Endothelial cell of umbilical vein (primary cell): ENCODE data around the gene GNAL. TPM values are rescaled to one million over a fixed set of nuclear protein-coding genes. Genes with fewer than 3 reads are reported as not detected.

Experiments used
- BruUV-seq: library from RNA; stranded (reverse); fragments of 400-500 nt; replicated peaks from 2 replicates; lab custom pipeline; 2021; lab: Mats Ljungman, UMichigan
- CTCF ChIA-PET: fragments of 300-600, 350-600 bp; sonication (Branson Sonifier 250); formaldehyde crosslinking; loops from one replicate; lab custom pipeline; 2021; ENCODE audit warnings: antibody characterized with exemption, inconsistent platforms; lab: Charles Lee
- POLR2A ChIA-PET: fragments of 300-600, 350-600 bp; sonication (Branson Sonifier 250); formaldehyde crosslinking; loops from one replicate; lab custom pipeline; 2021; ENCODE audit warnings: antibody characterized with exemption, inconsistent platforms; lab: Charles Lee
- DNase-seq: peaks from one replicate; pipeline ENCODE4 v3.0.0-alpha.2; 2011; ENCODE audit warnings: low read depth, low spot score
- FAIRE-seq: peaks from 2 replicates; lab custom pipeline; 2011; peaks lifted over from hg19 to GRCh38; lab: Jason Lieb, UNC
- H2AFZ ChIP-seq: 2 replicates; pipeline ENCODE4 v1.6.0; 2012; ENCODE audit warnings: low read depth, low read length, control low read depth, inconsistent platforms
- H3K27ac ChIP-seq: 2 replicates; pipeline ENCODE4 v1.5.1; 2011; ENCODE audit warnings: low read depth, mild to moderate bottlenecking, control low read depth, low read length, moderate library complexity; ENCODE audit not compliant: insufficient read depth
- H3K27me3 ChIP-seq, 2 experiments: 2 replicates each; pipeline versions ENCODE4 v1.6.0 to v1.6.1; 2011; ENCODE audit warnings: low read length in 2 of 2, mixed read lengths in 1 of 2; ENCODE audit not compliant: control insufficient read depth in 2 of 2, insufficient read depth in 2 of 2
- H3K36me3 ChIP-seq, 2 experiments: 2 replicates in 1 of 2; 3 replicates in 1 of 2; pipeline ENCODE4 v1.5.1; 2011; ENCODE audit warnings: low read length in 2 of 2, mild to moderate bottlenecking in 1 of 2, moderate library complexity in 1 of 2; ENCODE audit not compliant: control insufficient read depth in 2 of 2, insufficient read depth in 2 of 2; ENCODE audit errors: extremely low read depth in 1 of 2
- H3K4me1 ChIP-seq: 3 replicates; pipeline ENCODE4 v1.5.1; 2011; ENCODE audit warnings: mild to moderate bottlenecking, low read length; ENCODE audit not compliant: control insufficient read depth, insufficient read depth; ENCODE audit errors: extremely low read depth
- H3K4me2 ChIP-seq: 2 replicates; pipeline ENCODE4 v1.6.1; 2011; ENCODE audit warnings: low read length, control low read depth, mixed read lengths; ENCODE audit not compliant: insufficient read depth
- H3K4me3 ChIP-seq, 3 experiments: fragments of 200-600 bp in 1 of 3; sonication (generic), shearing (Covaris generic) in 1 of 3; replicated peaks in 1 of 3; 2 replicates each; pipeline ENCODE4 v1.5.1; 2011 to 2016; ENCODE audit warnings: control low read depth in 3 of 3, low read length in 3 of 3, mild to moderate bottlenecking in 2 of 3, inconsistent platforms in 1 of 3, low read depth in 1 of 3, moderate library complexity in 1 of 3; ENCODE audit not compliant: insufficient read depth in 1 of 3
- H3K79me2 ChIP-seq: 2 replicates; pipeline ENCODE4 v1.6.0; 2012; ENCODE audit warnings: low read length, inconsistent platforms; ENCODE audit not compliant: control insufficient read depth, insufficient read depth
- H3K9ac ChIP-seq: replicated peaks from 2 replicates; pipeline ENCODE3; 2011; ENCODE audit warnings: low read length, control low read depth; ENCODE audit not compliant: insufficient read depth; ENCODE audit errors: extremely low read depth
- H3K9me1 ChIP-seq: replicated peaks from 3 replicates; pipeline ENCODE4 v1.6.0; 2011; ENCODE audit warnings: mild to moderate bottlenecking, low read length; ENCODE audit not compliant: control insufficient read depth, insufficient read depth; ENCODE audit errors: extremely low read depth
- H3K9me3 ChIP-seq: replicated peaks from 2 replicates; pipeline ENCODE4 v1.5.1; 2012; ENCODE audit warnings: low read length, inconsistent platforms; ENCODE audit not compliant: control insufficient read depth, insufficient read depth
- H4K20me1 ChIP-seq: replicated peaks from 2 replicates; pipeline ENCODE3; 2011; ENCODE audit warnings: mild to moderate bottlenecking, low read length; ENCODE audit not compliant: control insufficient read depth, insufficient read depth; ENCODE audit errors: extremely low read depth
- EZH2 ChIP-seq: IDR thresholded peaks from 2 replicates; pipeline ENCODE4 v1.6.1; 2012; ENCODE audit warnings: borderline replicate concordance, low read depth, mild to moderate bottlenecking, moderate library complexity, low read length, inconsistent platforms; ENCODE audit not compliant: severe bottlenecking
- FOS ChIP-seq: IDR thresholded peaks from 2 replicates; pipeline ENCODE4 v1.6.1; 2011; ENCODE audit warnings: mild to moderate bottlenecking, low read length, moderate library complexity, borderline replicate concordance; ENCODE audit not compliant: insufficient read depth
- GATA2 ChIP-seq: IDR thresholded peaks from 2 replicates; pipeline ENCODE4 v1.7.0; 2011; ENCODE audit warnings: low read depth, mild to moderate bottlenecking, moderate library complexity, mixed read lengths, low read length; ENCODE audit not compliant: insufficient read length, insufficient read depth
- JUN ChIP-seq: IDR thresholded peaks from 2 replicates; pipeline ENCODE4 v1.6.1; 2011; ENCODE audit warnings: borderline replicate concordance, low read depth; ENCODE audit not compliant: insufficient read length, insufficient read depth
- MAX ChIP-seq: IDR thresholded peaks from 2 replicates; pipeline ENCODE4 v1.6.1; 2011; ENCODE audit not compliant: insufficient read depth, insufficient read length
- MYC ChIP-seq: IDR thresholded peaks from one replicate; pipeline ENCODE4 v1.6.1; 2011; ENCODE audit warnings: mild to moderate bottlenecking, low read depth, low read length
- POLR2A ChIP-seq: IDR thresholded peaks from 2 replicates; pipeline ENCODE4 v1.6.1; 2012; ENCODE audit warnings: low read depth, mild to moderate bottlenecking, control low read depth, low read length
- POLR2AphosphoS5 ChIP-seq: IDR thresholded peaks from 2 replicates; pipeline ENCODE4 v1.6.1; 2012; ENCODE audit warnings: low read depth, mild to moderate bottlenecking, control low read depth, low read length, moderate library complexity; ENCODE audit not compliant: insufficient read depth
- dilution Hi-C: fragments of 300-500 bp; cut with MboI; formaldehyde crosslinking; loops from one replicate; pipeline ENCODE4 v1.15.0; 2019; ENCODE audit warnings: low sequenced_read_pairs; ENCODE audit not compliant: extremely low pct_ligation_motif_present
- intact Hi-C: fragments of 100-400 bp; cut with micrococcal nuclease; formaldehyde crosslinking; loops from one replicate; pipeline ENCODE4 v1.10.0; 2022
- polyA plus RNA-seq, 4 experiments: library from polyadenylated mRNA; depleted of rRNA in 3 of 4; stranded (reverse) in 3 of 4; unstranded in 1 of 4; fragments of >200 nt; gene quantifications; 2 replicates each; pipeline versions ENCODE4 v1.2.1 to v1.2.3, GENCODE V29; 2011 to 2012; ENCODE audit warnings: missing spikeins in 1 of 4
- total RNA-seq: library from RNA; stranded (reverse); gene quantifications from 2 replicates; pipeline ENCODE4 v1.2.3, GENCODE V29; 2021
- TF ChIP-seq, protein P1 (sequence below), 2 donors: IDR thresholded peaks; 1 replicate in 1 of 2; 2 replicates in 1 of 2; pipeline ENCODE4 v1.5.1; 2011; ENCODE audit warnings: low read length in 2 of 2, mild to moderate bottlenecking in 2 of 2, moderate library complexity in 2 of 2, control low read depth in 1 of 2, inconsistent platforms in 1 of 2, low read depth in 1 of 2; ENCODE audit not compliant: insufficient read depth in 1 of 2; ENCODE audit errors: extremely low read depth in 1 of 2

GNAL gene
- total and polyA plus RNA-seq, 2 donors (not counting 3 experiments of a cell fraction or from before 2014, with no cell fraction given) = 0.07 to 0.73 TPM

DNA sequence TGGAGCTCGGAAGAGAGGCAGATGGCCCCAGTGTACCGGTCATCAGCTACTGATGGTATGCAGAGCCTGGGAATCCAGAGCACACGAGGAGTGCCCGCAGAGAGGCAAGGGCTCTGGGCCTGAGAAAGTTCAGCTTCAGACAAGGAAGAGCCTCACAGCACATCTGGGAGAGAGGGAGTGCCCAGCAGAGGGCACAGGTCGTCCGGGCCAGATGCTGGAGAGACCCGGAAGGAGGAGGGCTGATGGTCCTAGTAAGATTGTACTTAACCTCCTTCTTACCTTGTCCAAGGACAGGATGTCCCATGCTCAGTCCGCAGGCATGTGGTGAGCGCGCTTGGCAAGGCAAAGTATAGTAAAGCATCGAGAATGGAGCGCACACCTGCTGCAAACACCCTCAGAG lies 137.8 kb downstream of the GNAL start:
- Histone ChIP-seq H3K9ac (no peak overlapping the region), H3K79me2 (no peaks in the 10 kb centered on the region), H3K4me3 (no peak overlapping the region), H3K4me1 (no peaks in the 10 kb centered on the region), H3K27ac (no peak overlapping the region), H2AFZ (no peak overlapping the region), H3K9me1 (no peaks in the 10 kb centered on the region), H3K27me3 (no peaks in the 10 kb centered on the region), H4K20me1 (no peaks in the 10 kb centered on the region), H3K4me2 (no peak overlapping the region), H3K36me3 (no peaks in the 10 kb centered on the region), H3K9me3 (no peaks in the 10 kb centered on the region)
- TF ChIP-seq MAX (no peak), GATA2 (no peak), FOS (no peak), JUN (no peak)
- ChIA-PET CTCF (no interaction called here), POLR2A (no interaction called here)
- no TSS peak for BruUV-seq
- FAIRE-seq = no peak
- dilution Hi-C loops = no loop called here
- no peak for DNase-seq
- intact Hi-C loops = no loop called here

GRCh38 chr18:11828786-11829432 lies 139.8 kb downstream of the GNAL start:
- CTCF ChIA-PET = interaction anchor here (0.9 kb wide), 1 partner anchor 11 kb away, joined by 3 read pairs; no protein-coding TSS in a partner anchor
- H3K4me3 ChIP-seq = no peak overlapping the region
- no peaks in the 10 kb centered on the region for H3K36me3 ChIP-seq
- no peak for DNase-seq
- H3K27me3 ChIP-seq = no peaks in the 10 kb centered on the region
- H3K9me1 ChIP-seq = no peaks in the 10 kb centered on the region
- H3K9me3 ChIP-seq = no peaks in the 10 kb centered on the region
- no peak overlapping the region for H3K4me2 ChIP-seq
- no peaks in the 10 kb centered on the region for H3K4me1 ChIP-seq
- no peak overlapping the region for H3K9ac ChIP-seq
- dilution Hi-C loops (no loop called here), intact Hi-C loops (no loop called here)
- H3K27ac ChIP-seq = no peak overlapping the region
- no peak for FAIRE-seq
- POLR2A ChIA-PET = no interaction called here
- TF ChIP-seq EZH2 (no peak), POLR2AphosphoS5 (no peak), MYC (no peak), FOS (no peak), GATA2 (no peak), MAX (no peak), POLR2A (no peak), JUN (no peak)
- TF ChIP-seq, protein P1, sequence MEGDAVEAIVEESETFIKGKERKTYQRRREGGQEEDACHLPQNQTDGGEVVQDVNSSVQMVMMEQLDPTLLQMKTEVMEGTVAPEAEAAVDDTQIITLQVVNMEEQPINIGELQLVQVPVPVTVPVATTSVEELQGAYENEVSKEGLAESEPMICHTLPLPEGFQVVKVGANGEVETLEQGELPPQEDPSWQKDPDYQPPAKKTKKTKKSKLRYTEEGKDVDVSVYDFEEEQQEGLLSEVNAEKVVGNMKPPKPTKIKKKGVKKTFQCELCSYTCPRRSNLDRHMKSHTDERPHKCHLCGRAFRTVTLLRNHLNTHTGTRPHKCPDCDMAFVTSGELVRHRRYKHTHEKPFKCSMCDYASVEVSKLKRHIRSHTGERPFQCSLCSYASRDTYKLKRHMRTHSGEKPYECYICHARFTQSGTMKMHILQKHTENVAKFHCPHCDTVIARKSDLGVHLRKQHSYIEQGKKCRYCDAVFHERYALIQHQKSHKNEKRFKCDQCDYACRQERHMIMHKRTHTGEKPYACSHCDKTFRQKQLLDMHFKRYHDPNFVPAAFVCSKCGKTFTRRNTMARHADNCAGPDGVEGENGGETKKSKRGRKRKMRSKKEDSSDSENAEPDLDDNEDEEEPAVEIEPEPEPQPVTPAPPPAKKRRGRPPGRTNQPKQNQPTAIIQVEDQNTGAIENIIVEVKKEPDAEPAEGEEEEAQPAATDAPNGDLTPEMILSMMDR (IDR thresholded peaks at IDR 0.05; ENCODE audit: extremely low read depth in 1 of 2, insufficient read depth in 1 of 2, low read depth in 1 of 2, low read length in 2 of 2) = no peak
- H4K20me1 ChIP-seq = no peaks in the 10 kb centered on the region
- BruUV-seq = no TSS peak
- no peak overlapping the region for H2AFZ ChIP-seq
- H3K79me2 ChIP-seq = no peaks in the 10 kb centered on the region
